Subcutaneous abdominal adipose tissue (tissue), 5 donors: ENCODE results near the gene ANGPT4.
A peak's percentile ranks its signal among the peaks of the same experiment; 100 is the strongest.

ENCODE experiments used
- H3K27ac ChIP-seq: one replicate; pipeline ENCODE4 v1.7.0; 2013; ENCODE audit warnings: low read depth, mild to moderate bottlenecking, inconsistent platforms, low read length, moderate library complexity
- H3K27me3 ChIP-seq, 5 donors: one replicate each; pipeline ENCODE4 v1.7.0; 2013; ENCODE audit warnings: low read length in 5 of 5, inconsistent platforms in 1 of 5; ENCODE audit not compliant: control insufficient read depth in 5 of 5, insufficient read depth in 4 of 5
- H3K36me3 ChIP-seq, 5 donors: one replicate each; pipeline ENCODE4 v1.7.0; 2013; ENCODE audit warnings: low read length in 5 of 5; ENCODE audit not compliant: control insufficient read depth in 5 of 5, insufficient read depth in 5 of 5
- H3K4me1 ChIP-seq, 5 donors: one replicate each; pipeline ENCODE4 v1.7.0; 2013; ENCODE audit warnings: low read length in 5 of 5, mild to moderate bottlenecking in 3 of 5, moderate library complexity in 1 of 5; ENCODE audit not compliant: control insufficient read depth in 5 of 5, insufficient read depth in 5 of 5
- H3K4me3 ChIP-seq, 5 donors: one replicate each; pipeline ENCODE4 v1.7.0; 2013; ENCODE audit warnings: low read length in 5 of 5, low read depth in 1 of 5
- H3K9ac ChIP-seq, 5 donors: one replicate each; pipeline ENCODE4 v1.7.0; 2013; ENCODE audit warnings: low read length in 5 of 5, mild to moderate bottlenecking in 4 of 5, moderate library complexity in 3 of 5
- H3K9me3 ChIP-seq, 5 donors: one replicate each; pipeline ENCODE4 v1.7.0; 2013; ENCODE audit warnings: low read length in 5 of 5; ENCODE audit not compliant: control insufficient read depth in 5 of 5
- donor health status: healthy.
- donor health status: healthy.
- donor health status: healthy.
- donor health status: healthy.
- donor health status: healthy.

Gene ANGPT4

GRCh38 chr20:921068-921467 lies 4.9 kb upstream of the ANGPT4 start:
- H3K27ac ChIP-seq, result no peak overlapping the region
- H3K4me1 ChIP-seq, result peaks cover 5 to 40% (median 32%) of the 10 kb centered on the region in 5 donors
- H3K9me3 ChIP-seq, result no peaks in the 10 kb centered on the region
- no peak overlapping the region for H3K9ac ChIP-seq
- H3K36me3 ChIP-seq, result no peaks in the 10 kb centered on the region
- no peak overlapping the region for H3K4me3 ChIP-seq
- H3K27me3 ChIP-seq, result peaks cover 0 to under 1% (median 0%) of the 10 kb centered on the region in 5 donors

DNA sequence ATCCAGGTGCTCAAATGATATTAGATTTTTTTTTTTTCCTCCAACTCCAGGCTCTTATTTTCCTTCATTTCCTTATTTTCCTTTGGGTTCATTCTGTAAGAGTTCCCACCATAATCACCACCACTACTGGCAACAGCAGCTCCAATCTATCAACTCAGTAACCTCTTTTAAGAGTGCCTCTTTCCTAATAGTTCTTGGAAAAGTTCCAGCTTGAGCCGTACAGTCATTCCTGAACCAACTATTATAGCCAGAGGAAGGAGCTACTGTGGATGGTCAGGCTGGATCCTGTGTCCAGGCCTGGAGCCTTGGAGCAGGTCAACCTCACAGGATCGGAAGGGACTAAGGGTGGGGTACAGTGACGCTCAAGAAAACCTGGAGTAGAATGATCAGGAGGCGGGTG lies 4.2 kb upstream of the ANGPT4 start:
- H3K27ac ChIP-seq, result no peak overlapping the region
- H3K4me3 ChIP-seq, result no peak overlapping the region
- H3K27me3 ChIP-seq, result peaks cover 0 to 2% (median 0%) of the 10 kb centered on the region in 5 donors
- H3K36me3 ChIP-seq, result no peaks in the 10 kb centered on the region
- no peak overlapping the region for H3K9ac ChIP-seq
- H3K4me1 ChIP-seq, result peaks cover 6 to 42% (median 33%) of the 10 kb centered on the region in 5 donors
- no peaks in the 10 kb centered on the region for H3K9me3 ChIP-seq

DNA sequence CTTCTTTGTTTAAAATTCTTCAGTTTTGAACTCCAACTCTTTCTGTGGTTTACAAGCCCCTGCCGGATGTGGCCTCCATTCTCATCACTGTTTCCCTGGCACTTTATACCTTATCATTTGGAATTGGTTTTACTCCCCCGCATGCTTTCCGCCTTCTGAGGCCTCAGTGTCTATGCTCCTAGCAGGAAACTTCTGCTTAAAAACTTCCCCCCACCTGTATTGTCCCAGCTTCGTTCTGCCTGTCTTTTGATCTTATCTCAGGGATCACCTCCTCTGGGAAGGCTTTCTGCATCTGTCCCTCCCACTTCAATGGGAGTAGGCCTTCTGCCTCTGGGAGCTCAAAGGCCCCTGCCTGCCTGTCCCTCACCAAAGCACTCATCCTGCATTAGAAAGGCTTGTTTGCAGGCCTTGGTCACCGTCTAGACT lies 3.4 kb upstream of the ANGPT4 start:
- Histone ChIP-seq H3K27me3 (peaks cover 0 to 2% (median 0%) of the 10 kb centered on the region in 5 donors), H3K36me3 (no peaks in the 10 kb centered on the region), H3K9me3 (no peaks in the 10 kb centered on the region), H3K9ac (no peak overlapping the region), H3K4me3 (no peak overlapping the region), H3K4me1 (peaks cover 2 to 35% (median 32%) of the 10 kb centered on the region in 5 donors), H3K27ac (no peak overlapping the region)

GRCh38 chr20:917416-917815 lies 1.3 kb upstream of the ANGPT4 start:
- H3K9ac ChIP-seq, result no peak overlapping the region
- peaks cover 2 to 25% (median 19%) of the 10 kb centered on the region in 5 donors for H3K4me1 ChIP-seq
- H3K4me3 ChIP-seq, result no peak overlapping the region
- H3K36me3 ChIP-seq, result no peaks in the 10 kb centered on the region
- H3K27me3 ChIP-seq, result peaks cover 0 to 2% (median 0%) of the 10 kb centered on the region in 5 donors
- no peaks in the 10 kb centered on the region for H3K9me3 ChIP-seq
- H3K27ac ChIP-seq, result no peak overlapping the region

- Histone ChIP-seq H3K27ac (no peak overlapping the region), H3K27me3 (peaks cover 0 to 2% (median 0%) of the 10 kb centered on the region in 5 donors), H3K36me3 (no peaks in the 10 kb centered on the region)
Measured at GRCh38 chr20:916825-917224, 691 bp upstream of the ANGPT4 start.

GRCh38 chr20:914727-915498 lies 1.2 kb downstream of the ANGPT4 start:
- H3K27ac ChIP-seq, result no peak overlapping the region
- peaks cover 0 to 2% (median 0%) of the 10 kb centered on the region in 5 donors for H3K27me3 ChIP-seq
- no peaks in the 10 kb centered on the region for H3K9me3 ChIP-seq
- no peaks in the 10 kb centered on the region for H3K36me3 ChIP-seq
- H3K9ac ChIP-seq, result no peak overlapping the region
- peak overlapping the region in 1 of 5 donors; percentile 6 for H3K4me3 ChIP-seq
- H3K4me1 ChIP-seq, result peaks cover 5 to 50% (median 39%) of the 10 kb centered on the region in 5 donors

More at GRCh38 chr20:916825-917224, 691 bp upstream of the ANGPT4 start:
- no peaks in the 10 kb centered on the region for H3K9me3 ChIP-seq
- no peak overlapping the region for H3K4me3 ChIP-seq
- peaks cover 2 to 30% (median 22%) of the 10 kb centered on the region in 5 donors for H3K4me1 ChIP-seq
- H3K9ac ChIP-seq, result no peak overlapping the region

GRCh38 chr20:913306-913849 lies 2.8 kb downstream of the ANGPT4 start:
- Histone ChIP-seq H3K27ac (no peak overlapping the region), H3K27me3 (peaks cover 0 to 2% (median 0%) of the 10 kb centered on the region in 5 donors), H3K4me1 (peaks cover 5 to 55% (median 39%) of the 10 kb centered on the region in 5 donors)

DNA sequence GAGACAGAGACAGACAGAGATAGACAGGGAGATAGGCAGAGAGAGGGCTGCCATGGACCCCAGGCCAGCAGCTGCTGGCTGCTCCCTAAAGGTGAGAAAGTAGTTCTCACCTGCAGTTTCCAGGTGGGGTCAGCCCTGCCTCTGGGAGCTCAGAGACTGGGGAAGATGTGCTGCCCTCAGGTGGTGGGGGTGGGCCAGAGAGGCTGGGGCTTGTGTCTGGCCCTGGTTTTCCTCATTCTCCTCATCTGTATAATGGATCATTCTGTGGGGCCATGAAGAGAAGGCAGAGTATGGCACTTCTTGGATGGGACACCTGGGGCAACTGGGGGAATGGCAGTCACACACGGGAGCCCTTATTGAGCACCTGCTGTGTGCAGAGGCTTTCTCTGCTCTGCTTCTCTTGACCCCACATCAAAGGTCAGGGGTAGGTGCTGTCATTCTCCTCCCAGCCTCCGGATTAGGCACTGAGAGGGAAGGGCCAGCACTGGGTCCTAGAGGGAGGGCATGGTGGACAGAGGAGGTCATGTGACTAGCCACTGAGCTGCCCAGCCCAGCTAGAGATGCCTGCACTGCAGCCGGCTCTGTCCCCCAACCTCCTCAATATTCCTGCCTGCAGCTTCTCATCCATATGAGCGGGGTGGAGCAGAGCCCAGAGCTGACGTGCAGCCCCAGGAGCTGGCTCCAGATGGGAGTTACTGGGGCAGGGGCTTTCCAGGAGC lies 4.1 kb downstream of the ANGPT4 start:
- no peaks in the 10 kb centered on the region for H3K9me3 ChIP-seq
- H3K9ac ChIP-seq, result no peak overlapping the region
- H3K36me3 ChIP-seq, result no peaks in the 10 kb centered on the region
- H3K27me3 ChIP-seq, result peaks cover 0 to 2% (median 0%) of the 10 kb centered on the region in 5 donors
- H3K27ac ChIP-seq, result no peak overlapping the region
- peaks cover 5 to 59% (median 42%) of the 10 kb centered on the region in 5 donors for H3K4me1 ChIP-seq
- H3K4me3 ChIP-seq, result no peak overlapping the region

More at GRCh38 chr20:913306-913849, 2.8 kb downstream of the ANGPT4 start:
- Histone ChIP-seq H3K36me3 (no peaks in the 10 kb centered on the region), H3K4me3 (no peak overlapping the region), H3K9ac (no peak overlapping the region), H3K9me3 (no peaks in the 10 kb centered on the region)

DNA sequence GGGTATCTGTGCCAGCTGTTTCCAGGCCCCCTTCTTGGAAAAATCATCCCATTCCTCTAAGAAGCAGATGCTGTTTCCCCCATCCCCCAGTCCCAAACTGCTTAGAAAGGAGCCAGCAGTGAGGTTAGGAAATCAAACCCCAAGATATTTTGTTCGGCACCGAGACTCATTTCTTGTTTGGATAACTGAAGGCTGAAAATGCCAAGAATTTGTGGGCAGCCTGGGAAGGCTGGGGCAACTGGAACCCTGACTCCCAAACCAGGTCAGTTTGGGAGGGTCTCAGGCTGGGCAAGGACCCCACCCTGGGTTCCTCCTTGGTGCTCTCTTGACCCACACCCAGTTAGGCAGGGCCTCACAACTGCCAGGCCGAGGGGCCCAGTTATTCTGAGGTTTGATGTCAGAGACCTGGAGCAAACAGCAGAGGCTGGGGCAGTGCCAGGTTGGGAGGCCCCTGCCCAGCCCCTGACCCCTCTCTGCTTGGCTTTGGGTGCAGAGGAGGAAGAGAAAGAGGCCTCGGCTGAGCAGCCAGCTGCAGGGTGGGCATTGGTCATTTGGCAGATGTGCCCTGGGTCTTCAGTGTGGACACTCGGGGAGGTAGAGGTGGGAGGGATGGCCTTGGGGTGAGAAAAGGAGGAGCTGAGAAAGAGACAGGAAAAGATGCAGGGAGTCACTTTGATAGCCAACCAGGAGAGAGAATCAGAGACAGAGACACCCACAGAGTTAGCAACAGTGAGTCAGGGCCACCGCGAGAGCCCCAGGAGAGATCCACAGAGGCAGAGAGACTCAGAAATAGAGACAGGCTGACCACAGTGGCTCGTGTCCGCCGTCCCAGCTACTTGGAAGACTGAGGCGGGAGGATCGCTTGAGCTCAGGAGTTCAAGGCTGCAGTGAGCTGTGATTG lies 5.0 kb downstream of the ANGPT4 start:
- H3K27ac ChIP-seq, result peak overlapping the region; percentile 41
- peaks cover 0 to 2% (median 0%) of the 10 kb centered on the region in 5 donors for H3K27me3 ChIP-seq
- peak overlapping the region in 1 of 5 donors; percentile 11 for H3K4me3 ChIP-seq

More for the DNA sequence above, 5.0 kb downstream of the ANGPT4 start:
- H3K36me3 ChIP-seq, result no peaks in the 10 kb centered on the region
- H3K9ac ChIP-seq, result peak overlapping the region in 1 of 5 donors; percentile 6
- no peaks in the 10 kb centered on the region for H3K9me3 ChIP-seq
- H3K4me1 ChIP-seq, result peaks cover 5 to 61% (median 43%) of the 10 kb centered on the region in 5 donors
